GM12891 (cell line): ENCODE data around the gene TARBP1. TPM values are rescaled to one million over a fixed set of nuclear protein-coding genes. Genes with fewer than 3 reads are reported as not detected.
A peak's percentile ranks its signal among the peaks of the same experiment; 100 is the strongest.

Source experiments
- DNase-seq: peaks from one replicate; pipeline ENCODE4 v3.0.0; 2011; ENCODE audit warnings: low spot score; ENCODE audit not compliant: insufficient read length
- FAIRE-seq: peaks from 2 replicates; lab custom pipeline; 2011; peaks lifted over from hg19 to GRCh38; lab: Jason Lieb, UNC
- PAX5 ChIP-seq: IDR thresholded peaks from 2 replicates; pipeline ENCODE4 v1.6.1; 2011; ENCODE audit warnings: low read length, moderate library complexity, mild to moderate bottlenecking; ENCODE audit not compliant: insufficient read depth, severe bottlenecking
- POLR2A ChIP-seq: IDR thresholded peaks from 2 replicates; pipeline ENCODE4 v1.6.1; 2011; ENCODE audit warnings: low read depth, low read length, control low read depth
- POLR2AphosphoS5 ChIP-seq: IDR thresholded peaks from 2 replicates; pipeline ENCODE4 v1.6.1; 2011; ENCODE audit warnings: low read depth, low read length, control low read depth
- POU2F2 ChIP-seq: IDR thresholded peaks from 2 replicates; pipeline ENCODE4 v1.6.1; 2011; ENCODE audit warnings: low read depth, mild to moderate bottlenecking, control low read depth, low read length, moderate library complexity
- SPI1 ChIP-seq: IDR thresholded peaks from 2 replicates; pipeline ENCODE4 v1.6.1; 2011; ENCODE audit warnings: low read depth, low read length, control low read depth
- TAF1 ChIP-seq: IDR thresholded peaks from 2 replicates; pipeline ENCODE4 v1.6.1; 2011; ENCODE audit warnings: low read depth, low read length, control low read depth
- polyA plus RNA-seq: library from polyadenylated mRNA; unstranded; fragments of >200 nt; gene quantifications from one replicate; pipeline ENCODE4 v1.2.1, GENCODE V29; 2012; ENCODE audit warnings: low read depth, missing spikeins, inconsistent platforms; ENCODE audit not compliant: missing spikeins

Gene TARBP1
- 39.6 TPM for polyA plus RNA-seq

- FAIRE-seq (peak; percentile 98), DNase-seq (peak; percentile 69)
- TF ChIP-seq POU2F2: peak; percentile 5; the same call in 1 of the 2 replicates
- TF ChIP-seq POLR2A: peak; percentile 42; the same call in 1 of the 2 replicates
- TF ChIP-seq POLR2AphosphoS5: no peak; the same call in 1 of the 2 replicates
- peak; percentile 46; the same call in 1 of the 2 replicates for TF ChIP-seq TAF1
- TF ChIP-seq SPI1: no peak
These were observed at the start of gene TARBP1 for GRCh38 chr1:234478481-234479309. TSS of gene TARBP1 (minus strand) at chr1:234479179. CDS start at chr1:234479103, 76 bp downstream.

- FAIRE-seq (no peak), DNase-seq (no peak)
- TF ChIP-seq POLR2A (no peak), SPI1 (peak; percentile 69), POLR2AphosphoS5 (no peak), PAX5 (no peak), POU2F2 (no peak)
These were observed 49.3 kb upstream of the TARBP1 start for GRCh38 chr1:234528074-234528865.

- TF ChIP-seq POU2F2 (no peak), PAX5 (no peak), SPI1 (no peak), TAF1 (no peak), POLR2A (no peak), POLR2AphosphoS5 (no peak)
- FAIRE-seq: no peak
- DNase-seq: no peak
These were observed 48.4 kb upstream of the TARBP1 start for GRCh38 chr1:234527346-234527745.

- DNase-seq (no peak), FAIRE-seq (no peak)
- TF ChIP-seq POLR2A (no peak), TAF1 (no peak), SPI1 (no peak), POLR2AphosphoS5 (no peak), POU2F2 (no peak), PAX5 (no peak)
These were observed 47.9 kb upstream of the TARBP1 start for GRCh38 chr1:234526922-234527321.

- FAIRE-seq: no peak
- no peak for DNase-seq
- no peak for TF ChIP-seq TAF1
- no peak for TF ChIP-seq PAX5
- no peak for TF ChIP-seq POU2F2
- no peak for TF ChIP-seq POLR2AphosphoS5
- TF ChIP-seq POLR2A: no peak
- no peak for TF ChIP-seq SPI1
These were observed 46.3 kb upstream of the TARBP1 start for GRCh38 chr1:234525099-234525799.

- TF ChIP-seq POU2F2 (no peak), SPI1 (no peak), PAX5 (no peak), POLR2AphosphoS5 (no peak), POLR2A (no peak), TAF1 (no peak)
- FAIRE-seq: no peak
- no peak for DNase-seq
These were observed 42.9 kb upstream of the TARBP1 start for GRCh38 chr1:234521836-234522235.

GRCh38 chr1:234520908-234521817 lies 42.2 kb upstream of the TARBP1 start:
- FAIRE-seq: no peak
- no peak for DNase-seq
- TF ChIP-seq POU2F2: no peak
- TF ChIP-seq TAF1: no peak
- TF ChIP-seq POLR2AphosphoS5: no peak
- no peak for TF ChIP-seq PAX5
- no peak for TF ChIP-seq POLR2A
- no peak for TF ChIP-seq SPI1

GRCh38 chr1:234519506-234519905 lies 40.5 kb upstream of the TARBP1 start:
- TF ChIP-seq POLR2A (no peak), POU2F2 (no peak), TAF1 (no peak), SPI1 (no peak), POLR2AphosphoS5 (no peak), PAX5 (no peak)
- no peak for FAIRE-seq

More at GRCh38 chr1:234519506-234519905, 40.5 kb upstream of the TARBP1 start:
- DNase-seq: no peak
